CD14-positive monocyte (primary cell): Measurements from ENCODE around the gene STIM1. TPM values are rescaled to one million over a fixed set of nuclear protein-coding genes. Genes with fewer than 3 reads are reported as not detected.
A peak's percentile ranks its signal among the peaks of the same experiment; 100 is the strongest.

Experiments
- DNase-seq, 3 donors: peaks; one replicate each; pipeline ENCODE4 v3.0.0-alpha.2; 2011 to 2022
- H2AFZ ChIP-seq: 2 replicates; pipeline ENCODE4 v1.6.0; 2012; ENCODE audit warnings: mild to moderate bottlenecking, low read depth, low read length, inconsistent platforms; ENCODE audit not compliant: insufficient read depth, poor library complexity, severe bottlenecking
- H3K27ac ChIP-seq, 2 donors: 1 replicate in 1 of 2; 2 replicates in 1 of 2; pipeline ENCODE4 v1.5.1; 2012 to 2013; ENCODE audit warnings: low read length in 2 of 2, control low read depth in 1 of 2, inconsistent platforms in 1 of 2, low read depth in 1 of 2, mild to moderate bottlenecking in 1 of 2
- H3K27me3 ChIP-seq, 2 donors: one replicate each; pipeline versions ENCODE4 v1.6.0 to v1.6.1; 2011 to 2013; ENCODE audit warnings: low read length in 2 of 2; ENCODE audit not compliant: control insufficient read depth in 2 of 2, insufficient read depth in 2 of 2
- H3K36me3 ChIP-seq, 2 donors: replicated peaks in 1 of 2; 1 replicate in 1 of 2; 2 replicates in 1 of 2; pipeline versions ENCODE4 v1.5.1 to v1.6.1; 2012 to 2013; ENCODE audit warnings: low read length in 2 of 2, control low read depth in 1 of 2, inconsistent platforms in 1 of 2, mild to moderate bottlenecking in 1 of 2; ENCODE audit not compliant: insufficient read depth in 2 of 2, control insufficient read depth in 1 of 2
- H3K4me1 ChIP-seq, 2 donors: 1 replicate in 1 of 2; 2 replicates in 1 of 2; pipeline versions ENCODE4 v1.5.1 to v1.6.1; 2012 to 2013; ENCODE audit warnings: low read length in 2 of 2, control low read depth in 1 of 2, inconsistent platforms in 1 of 2, mild to moderate bottlenecking in 1 of 2, moderate library complexity in 1 of 2; ENCODE audit not compliant: insufficient read depth in 2 of 2, control insufficient read depth in 1 of 2
- H3K4me2 ChIP-seq: replicated peaks from 2 replicates; pipeline ENCODE3; 2012; ENCODE audit warnings: low read length, moderate library complexity, mild to moderate bottlenecking; ENCODE audit not compliant: poor library complexity, severe bottlenecking; ENCODE audit errors: extremely low read depth
- H3K4me3 ChIP-seq, 3 experiments: fragments of 200-600 bp in 1 of 3; sonication (generic) in 1 of 3; replicated peaks in 1 of 3; 1 replicate in 2 of 3; 2 replicates in 1 of 3; pipeline ENCODE4 v1.5.1; 2011 to 2013; ENCODE audit warnings: low read length in 3 of 3, mild to moderate bottlenecking in 3 of 3, control low read depth in 2 of 3, low read depth in 2 of 3, inconsistent platforms in 1 of 3, moderate library complexity in 1 of 3
- H3K79me2 ChIP-seq: 2 replicates; pipeline ENCODE4 v1.6.0; 2012; ENCODE audit warnings: mild to moderate bottlenecking, control low read depth, inconsistent platforms, low read length, moderate library complexity; ENCODE audit not compliant: insufficient read depth
- H3K9ac ChIP-seq: 2 replicates; pipeline ENCODE4 v1.6.0; 2017; ENCODE audit warnings: low read length, mild to moderate bottlenecking; ENCODE audit not compliant: insufficient read depth, poor library complexity, severe bottlenecking
- H3K9me3 ChIP-seq, 2 donors: replicated peaks in 1 of 2; 1 replicate in 1 of 2; 2 replicates in 1 of 2; pipeline versions ENCODE4 v1.5.1 to v1.6.1; 2012 to 2013; ENCODE audit warnings: low read length in 2 of 2, control low read depth in 1 of 2; ENCODE audit not compliant: control insufficient read depth in 1 of 2, insufficient read depth in 1 of 2
- H4K20me1 ChIP-seq: 2 replicates; pipeline ENCODE4 v1.6.0; 2012; ENCODE audit warnings: mild to moderate bottlenecking, low read length, control low read depth, moderate library complexity; ENCODE audit not compliant: insufficient read depth
- H3K27ac Mint-ChIP-seq, 7 donors: one replicate each; pipeline ENCODE4 v1.8.0; 2020; ENCODE audit warnings: mild to moderate bottlenecking in 7 of 7, mixed read lengths in 7 of 7, moderate library complexity in 6 of 7, inconsistent platforms in 2 of 7
- H3K27me3 Mint-ChIP-seq, 3 donors: one replicate each; pipeline ENCODE4 v1.8.0; 2021 to 2022; ENCODE audit warnings: low read depth in 3 of 3, mild to moderate bottlenecking in 3 of 3, mixed read lengths in 3 of 3, moderate library complexity in 3 of 3, inconsistent platforms in 1 of 3
- H3K36me3 Mint-ChIP-seq, 2 donors: one replicate each; pipeline ENCODE4 v1.8.0; 2020; ENCODE audit warnings: mixed read lengths in 2 of 2, inconsistent platforms in 1 of 2, mild to moderate bottlenecking in 1 of 2
- H3K4me1 Mint-ChIP-seq: one replicate; pipeline ENCODE4 v1.8.0; 2020; ENCODE audit warnings: mild to moderate bottlenecking, mixed read lengths
- H3K4me3 Mint-ChIP-seq, 2 donors: one replicate each; pipeline ENCODE4 v1.8.0; 2020; ENCODE audit warnings: mild to moderate bottlenecking in 2 of 2, mixed read lengths in 2 of 2, moderate library complexity in 1 of 2
- H3K9me3 Mint-ChIP-seq, 7 donors: one replicate each; pipeline ENCODE4 v1.8.0; 2020 to 2022; ENCODE audit warnings: mixed read lengths in 7 of 7, mild to moderate bottlenecking in 6 of 7, moderate library complexity in 6 of 7, inconsistent platforms in 2 of 7
- CTCF ChIP-seq: fragments of 200-600 bp; IDR thresholded peaks from one replicate; pipeline ENCODE4 v1.8.0; 2022; ENCODE audit warnings: antibody characterized with exemption, mild to moderate bottlenecking
- WGBS: methylation state at CpG from one replicate; pipeline ENCODE4 v1.1.5; 2013; ENCODE audit warnings: missing lambda C conversion rate; ENCODE audit not compliant: insufficient coverage; 5-methylcytosine and 5-hydroxymethylcytosine counted together
- intact Hi-C, 2 donors: fragments of 100-400 bp; cut with micrococcal nuclease; formaldehyde crosslinking; loops; one replicate each; pipeline versions ENCODE4 v1.15.0 to v1.15.1; 2023
- polyA plus RNA-seq, 3 donors: library from polyadenylated mRNA; depleted of rRNA in 1 of 3; unstranded in 2 of 3; stranded (reverse) in 1 of 3; fragments of 300-500 nt in 2 of 3; fragments of >200 nt in 1 of 3; fragmentation: Illumina TruSeq in 2 of 3; gene quantifications; 1 replicate in 2 of 3; 2 replicates in 1 of 3; pipeline ENCODE4 v1.2.3, GENCODE V29; 2012 to 2021

The STIM1 gene
- polyA plus RNA-seq, 3 donors: 14.0 to 68.6 (median 21.0) TPM

GRCh38 chr11:4040461-4040860 lies 185.0 kb downstream of the STIM1 start:
- H3K9me3 Mint-ChIP-seq: peaks cover 0 to 5% (median 3%) of the 10 kb centered on the region in 7 donors
- no CpG with 5 or more reads among the region's 1 CpG for WGBS
- H3K9ac ChIP-seq: no peak overlapping the region
- no peaks in the 10 kb centered on the region for H3K9me3 ChIP-seq
- no peaks in the 10 kb centered on the region for H3K27me3 Mint-ChIP-seq
- no peaks in the 10 kb centered on the region for H3K27me3 ChIP-seq
- TF ChIP-seq CTCF: no peak
- peaks cover 0 to 5% of the 10 kb centered on the region in 2 donors for H3K36me3 ChIP-seq
- H3K4me3 Mint-ChIP-seq: no peak overlapping the region
- H3K4me3 ChIP-seq: no peak overlapping the region
- peaks cover 84% of the 10 kb centered on the region for H4K20me1 ChIP-seq
- H3K36me3 Mint-ChIP-seq: peaks cover 11 to 15% of the 10 kb centered on the region in 2 donors
- H3K27ac ChIP-seq: peak overlapping the region in 1 of 2 donors; percentile 41
- peak overlapping the region in 2 of 7 donors; percentile 15 to 38 for H3K27ac Mint-ChIP-seq
- DNase-seq: no peak
- peaks cover 11% of the 10 kb centered on the region for H3K4me1 Mint-ChIP-seq
- no peak overlapping the region for H3K4me2 ChIP-seq
- peaks cover 77% of the 10 kb centered on the region for H3K79me2 ChIP-seq
- intact Hi-C loops: no loop called here
- H3K4me1 ChIP-seq: no peaks in the 10 kb centered on the region
- H2AFZ ChIP-seq: no peak overlapping the region

- H3K4me3 Mint-ChIP-seq: no peak overlapping the region
These were observed 186.4 kb downstream of the STIM1 start for GRCh38 chr11:4041731-4042391.

More at GRCh38 chr11:4041731-4042391, 186.4 kb downstream of the STIM1 start:
- no CpG with 5 or more reads among the region's 6 CpGs for WGBS
- Histone ChIP-seq H3K36me3 (peaks cover 0 to 7% of the 10 kb centered on the region in 2 donors), H2AFZ (no peak overlapping the region), H3K4me2 (no peak overlapping the region), H3K27ac (no peak overlapping the region), H4K20me1 (peaks cover 72% of the 10 kb centered on the region), H3K4me1 (no peaks in the 10 kb centered on the region), H3K9ac (no peak overlapping the region), H3K27me3 (no peaks in the 10 kb centered on the region), H3K9me3 (no peaks in the 10 kb centered on the region), H3K79me2 (peaks cover 73% of the 10 kb centered on the region), H3K4me3 (no peak overlapping the region)
- Mint-ChIP-seq H3K27ac (peak overlapping the region in 2 of 7 donors; percentile 48 to 70), H3K9me3 (peaks cover 0 to 2% (median 0%) of the 10 kb centered on the region in 7 donors), H3K4me1 (peaks cover 11% of the 10 kb centered on the region), H3K36me3 (peaks cover 11 to 19% of the 10 kb centered on the region in 2 donors), H3K27me3 (no peaks in the 10 kb centered on the region)
- TF ChIP-seq CTCF: no peak
- intact Hi-C loops: no loop called here
- DNase-seq: no peak
